Measurements from ENCODE around the gene ZBTB48. TPM values are rescaled to one million over a fixed set of nuclear protein-coding genes. Genes with fewer than 3 reads are reported as not detected.

Gene ZBTB48
- total RNA-seq, 1 donor from 2014 or later = 19.3 TPM

DNA sequence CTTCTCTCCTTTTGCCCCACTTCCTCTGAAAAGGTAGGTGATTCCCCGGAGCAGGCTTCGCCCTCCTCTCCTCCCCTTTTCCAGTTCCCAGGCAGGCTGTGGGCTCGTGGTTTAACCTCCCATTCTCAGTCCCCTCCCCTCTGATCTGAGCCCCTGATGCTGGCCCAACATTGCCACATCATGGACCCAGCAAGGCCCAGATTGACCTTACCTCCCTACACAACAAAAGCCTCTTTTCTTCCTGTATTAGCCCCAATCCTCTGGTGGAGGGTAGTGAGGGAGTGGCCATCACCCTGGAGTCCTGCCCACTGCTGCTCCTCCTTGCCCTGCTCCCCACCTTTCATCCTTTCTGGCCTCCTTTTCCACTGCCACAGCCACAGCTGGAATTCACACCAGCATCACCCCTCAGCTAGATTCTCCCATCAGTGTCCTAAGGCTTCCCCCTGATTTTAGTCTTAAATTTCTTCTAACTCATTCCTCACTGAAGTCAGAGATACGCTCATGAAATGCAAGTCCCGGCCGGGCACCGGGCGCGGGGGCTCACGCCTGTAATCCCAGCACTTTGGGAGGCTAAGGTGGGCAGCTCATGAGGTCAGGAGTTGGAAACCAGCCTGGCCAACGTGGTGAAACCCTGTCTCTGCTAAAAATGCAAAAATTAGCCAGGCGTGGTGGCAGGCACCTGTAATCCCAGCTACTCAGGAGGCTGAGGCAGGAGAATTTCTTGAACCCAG, 7.0 kb upstream of the ZBTB48 start:
- no peak for DNase-seq (ENCODE audit: low read depth)

- no peak for DNase-seq (ENCODE audit: low read depth)
Observed at GRCh38 chr1:6574025-6574620, 5.7 kb upstream of the ZBTB48 start.

GRCh38 chr1:6574818-6575217, 5.0 kb upstream of the ZBTB48 start:
- no peak for DNase-seq (ENCODE audit: low read depth)

DNA sequence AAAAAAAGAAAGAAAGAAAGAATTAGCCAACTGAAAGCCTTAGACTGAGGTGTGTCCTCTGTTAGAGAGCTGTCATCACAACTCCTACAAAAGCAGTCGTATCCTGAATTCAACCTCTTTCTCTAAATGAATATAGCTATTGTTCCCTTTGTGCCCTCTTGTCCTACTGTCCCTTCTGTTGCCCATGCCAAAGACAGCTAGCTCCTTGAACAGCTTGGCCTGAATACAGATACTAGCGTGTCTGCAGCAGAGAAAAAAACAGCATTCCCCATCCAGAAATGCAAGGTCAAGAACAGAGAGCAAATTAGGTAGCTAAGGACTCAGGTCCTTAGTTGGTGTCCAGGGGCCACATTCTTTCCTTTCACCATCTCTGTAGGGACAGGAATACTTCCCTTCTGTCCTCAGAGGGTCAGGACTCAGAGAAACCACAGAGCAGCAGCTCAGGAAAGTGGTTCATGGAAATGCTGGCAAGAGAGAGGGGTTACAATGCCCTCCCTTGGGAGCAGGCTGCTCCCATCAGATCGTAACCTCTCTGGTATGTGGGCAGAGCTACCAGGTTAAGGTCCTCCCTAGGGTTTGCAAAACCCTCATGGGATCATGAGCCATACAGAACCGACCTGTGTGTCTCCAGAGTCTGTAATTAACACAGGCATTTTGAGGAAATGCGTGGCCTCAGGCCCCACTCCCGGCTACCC, 1.8 kb upstream of the ZBTB48 start:
- DNase-seq (ENCODE audit: low read depth) = no peak

GRCh38 chr1:6578624-6579373, 995 bp upstream of the ZBTB48 start:
- DNase-seq (ENCODE audit: low read depth) = no peak

DNA sequence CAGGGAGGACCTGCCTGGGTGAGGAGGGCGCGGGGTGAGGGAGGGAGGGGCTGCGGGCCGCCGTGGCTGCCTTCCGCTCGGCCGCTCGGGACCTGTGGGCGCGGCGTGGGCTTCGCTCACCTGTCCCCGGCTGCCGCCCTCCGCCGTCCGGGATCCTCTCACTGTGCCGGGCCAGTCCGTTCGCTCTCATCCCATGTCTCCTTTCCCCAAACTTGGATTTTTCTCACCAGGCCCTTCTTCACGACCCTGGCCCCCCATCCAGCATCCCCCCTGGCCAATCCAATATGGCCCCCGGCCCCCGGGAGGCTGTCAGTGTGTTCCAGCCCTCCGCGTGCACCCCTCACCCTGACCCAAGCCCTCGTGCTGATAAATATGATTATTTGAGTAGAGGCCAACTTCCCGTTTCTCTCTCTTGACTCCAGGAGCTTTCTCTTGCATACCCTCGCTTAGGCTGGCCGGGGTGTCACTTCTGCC, 362 bp downstream of the ZBTB48 start:
- DNase-seq (ENCODE audit: low read depth) = no peak

DNA sequence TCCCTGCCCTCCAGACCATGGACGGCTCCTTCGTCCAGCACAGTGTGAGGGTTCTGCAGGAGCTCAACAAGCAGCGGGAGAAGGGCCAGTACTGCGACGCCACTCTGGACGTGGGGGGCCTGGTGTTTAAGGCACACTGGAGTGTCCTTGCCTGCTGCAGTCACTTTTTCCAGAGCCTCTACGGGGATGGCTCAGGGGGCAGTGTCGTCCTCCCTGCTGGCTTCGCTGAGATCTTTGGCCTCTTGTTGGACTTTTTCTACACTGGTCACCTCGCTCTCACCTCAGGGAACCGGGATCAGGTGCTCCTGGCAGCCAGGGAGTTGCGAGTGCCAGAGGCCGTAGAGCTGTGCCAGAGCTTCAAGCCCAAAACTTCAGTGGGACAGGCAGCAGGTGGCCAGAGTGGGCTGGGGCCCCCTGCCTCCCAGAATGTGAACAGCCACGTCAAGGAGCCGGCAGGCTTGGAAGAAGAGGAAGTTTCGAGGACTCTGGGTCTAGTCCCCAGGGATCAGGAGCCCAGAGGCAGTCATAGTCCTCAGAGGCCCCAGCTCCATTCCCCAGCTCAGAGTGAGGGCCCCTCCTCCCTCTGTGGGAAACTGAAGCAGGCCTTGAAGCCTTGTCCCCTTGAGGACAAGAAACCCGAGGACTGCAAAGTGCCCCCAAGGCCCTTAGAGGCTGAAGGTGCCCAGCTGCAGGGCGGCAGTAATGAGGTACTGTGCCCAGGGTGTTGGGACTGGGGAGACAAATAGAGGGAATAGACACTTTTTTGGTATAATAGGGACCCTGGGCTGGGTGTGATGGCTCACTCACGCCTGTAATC, 1.0 kb downstream of the ZBTB48 start:
- no peak for DNase-seq (ENCODE audit: low read depth)

GRCh38 chr1:6581561-6582305, 1.9 kb downstream of the ZBTB48 start:
- no peak for DNase-seq (ENCODE audit: low read depth)

- DNase-seq (ENCODE audit: low read depth) = peak; percentile 38
Observed at GRCh38 chr1:6582370-6582769, 2.6 kb downstream of the ZBTB48 start.

DNA sequence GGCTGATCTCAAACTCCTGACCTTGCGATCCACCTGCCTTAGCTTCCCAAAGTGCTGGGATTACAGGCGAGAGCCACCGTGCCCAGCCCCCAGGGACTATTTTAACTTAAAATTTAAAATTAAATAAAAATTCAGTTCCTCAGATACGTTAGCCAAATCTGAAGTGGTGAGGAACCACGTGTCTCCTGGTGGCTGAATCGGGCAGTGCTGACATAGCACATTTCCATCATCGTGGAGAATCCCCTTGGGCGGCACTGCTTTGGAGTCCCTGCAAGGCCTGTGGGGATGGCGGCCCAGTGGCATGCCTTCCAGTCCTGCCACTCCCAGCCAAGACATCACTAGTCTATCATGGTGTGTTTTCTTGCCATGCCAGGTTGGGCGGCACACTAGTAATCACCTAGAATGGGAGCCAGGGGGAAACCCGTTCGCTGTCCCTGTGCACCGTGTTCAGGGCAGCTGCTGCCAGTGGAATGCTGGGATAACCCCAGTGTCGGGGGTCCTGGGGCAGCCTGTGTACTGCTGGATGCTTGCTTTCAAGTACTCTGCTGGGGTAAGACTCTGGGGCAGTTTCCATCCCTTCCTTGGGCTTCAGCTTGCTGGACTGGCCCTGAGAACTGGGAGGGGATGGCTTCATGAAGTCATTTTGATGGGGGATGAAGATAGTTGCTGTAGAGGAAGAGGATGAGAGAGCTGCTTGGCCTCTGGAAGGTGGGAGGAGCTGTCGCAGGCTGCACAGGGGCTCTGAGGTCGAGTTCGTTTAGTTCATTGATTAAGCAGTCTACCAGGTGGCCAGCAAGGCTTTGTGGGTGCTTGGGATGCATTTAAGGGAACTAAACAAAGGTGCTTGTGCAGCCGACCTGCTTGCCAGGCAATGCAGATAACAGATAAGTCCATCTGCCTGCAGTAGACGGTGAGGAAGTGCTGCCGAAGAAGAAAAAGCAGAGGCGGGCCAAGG, 4.6 kb downstream of the ZBTB48 start:
- no peak for DNase-seq (ENCODE audit: low read depth)

DNA sequence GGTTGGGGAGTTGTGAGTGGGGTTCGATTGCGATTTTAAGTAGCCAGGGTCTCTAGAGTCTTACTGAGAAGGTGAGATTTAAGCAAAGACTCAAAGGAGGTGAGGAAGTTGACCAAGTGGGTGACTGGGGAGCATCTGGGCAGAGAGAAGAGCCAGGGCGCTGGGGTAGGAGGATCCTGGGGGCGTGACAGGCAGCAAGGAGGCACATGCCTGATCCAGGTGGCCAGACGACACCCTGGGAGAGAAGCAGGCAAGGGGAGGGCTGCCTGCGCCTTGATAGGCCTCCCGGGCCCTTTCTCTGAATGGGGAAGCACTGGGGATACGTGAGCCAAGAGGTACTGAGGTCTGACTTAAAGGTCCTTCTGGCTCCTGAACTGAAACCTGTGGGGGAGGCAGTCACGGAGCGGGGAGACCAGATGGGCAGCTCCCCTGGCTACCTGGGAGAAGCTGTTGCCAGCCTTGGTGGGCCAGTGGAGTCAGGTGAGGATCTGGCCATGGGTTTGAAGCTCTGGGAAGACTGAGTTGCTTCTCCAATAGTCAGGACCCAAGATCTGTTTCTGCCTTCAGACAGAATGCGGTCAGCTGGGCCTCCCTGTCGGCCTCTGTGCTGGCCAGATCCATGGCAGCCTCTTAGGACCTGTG, 5.4 kb downstream of the ZBTB48 start:
- DNase-seq (ENCODE audit: low read depth) = no peak

GRCh38 chr1:6585841-6586240, 6.0 kb downstream of the ZBTB48 start:
- no peak for DNase-seq (ENCODE audit: low read depth)

DNA sequence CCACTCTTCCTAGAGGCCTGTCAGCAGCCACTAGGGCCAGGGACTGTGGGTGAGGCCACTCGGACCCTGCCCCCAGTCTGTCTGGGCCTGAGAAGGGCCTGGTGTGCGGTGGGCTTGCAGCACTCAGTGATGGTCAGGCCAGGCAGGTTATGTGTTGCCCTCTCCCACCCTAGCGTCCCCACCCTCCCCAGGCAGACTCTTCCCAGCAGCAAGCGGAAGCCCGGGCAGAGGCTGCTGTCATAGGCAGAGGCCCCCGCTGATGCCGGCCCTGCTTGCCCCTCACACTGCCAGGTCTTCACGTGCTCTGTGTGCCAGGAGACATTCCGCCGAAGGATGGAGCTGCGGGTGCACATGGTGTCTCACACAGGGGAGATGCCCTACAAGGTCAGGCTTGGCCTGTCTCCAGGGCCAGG, 6.6 kb downstream of the ZBTB48 start:
- DNase-seq (ENCODE audit: low read depth) = no peak

- no peak for DNase-seq (ENCODE audit: low read depth)
Observed at GRCh38 chr1:6587261-6588005, 7.6 kb downstream of the ZBTB48 start.

DNA sequence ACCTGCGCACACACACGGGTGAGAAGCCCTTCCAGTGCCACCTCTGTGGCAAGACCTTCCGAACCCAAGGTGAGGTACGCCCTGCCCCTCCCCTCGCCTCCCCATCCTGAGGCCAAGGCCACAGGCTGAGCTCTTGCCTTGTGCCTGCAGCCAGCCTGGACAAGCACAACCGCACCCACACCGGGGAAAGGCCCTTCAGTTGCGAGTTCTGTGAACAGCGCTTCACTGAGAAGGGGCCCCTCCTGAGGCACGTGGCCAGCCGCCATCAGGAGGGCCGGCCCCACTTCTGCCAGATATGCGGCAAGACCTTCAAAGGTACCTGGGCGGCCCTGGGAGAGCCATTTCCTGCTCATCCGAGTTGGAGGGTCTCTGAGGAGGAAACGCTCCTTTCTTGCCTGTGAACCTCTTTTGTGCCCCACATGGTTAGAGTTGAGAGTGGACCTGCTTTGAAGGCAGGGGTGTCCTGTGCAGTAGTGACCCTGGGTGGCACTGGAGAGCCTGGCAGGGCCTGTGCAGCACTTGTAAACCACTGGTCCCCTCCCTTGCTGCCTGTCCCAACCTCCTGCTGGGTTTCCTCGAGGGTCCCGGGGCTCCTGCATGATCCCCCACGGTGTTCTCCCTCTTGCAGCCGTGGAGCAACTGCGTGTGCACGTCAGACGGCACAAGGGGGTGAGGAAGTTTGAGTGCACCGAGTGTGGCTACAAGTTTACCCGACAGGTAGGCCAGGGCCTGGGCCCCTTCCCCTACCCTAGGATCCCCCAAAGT, 8.5 kb downstream of the ZBTB48 start:
- no peak for DNase-seq (ENCODE audit: low read depth)

DNA sequence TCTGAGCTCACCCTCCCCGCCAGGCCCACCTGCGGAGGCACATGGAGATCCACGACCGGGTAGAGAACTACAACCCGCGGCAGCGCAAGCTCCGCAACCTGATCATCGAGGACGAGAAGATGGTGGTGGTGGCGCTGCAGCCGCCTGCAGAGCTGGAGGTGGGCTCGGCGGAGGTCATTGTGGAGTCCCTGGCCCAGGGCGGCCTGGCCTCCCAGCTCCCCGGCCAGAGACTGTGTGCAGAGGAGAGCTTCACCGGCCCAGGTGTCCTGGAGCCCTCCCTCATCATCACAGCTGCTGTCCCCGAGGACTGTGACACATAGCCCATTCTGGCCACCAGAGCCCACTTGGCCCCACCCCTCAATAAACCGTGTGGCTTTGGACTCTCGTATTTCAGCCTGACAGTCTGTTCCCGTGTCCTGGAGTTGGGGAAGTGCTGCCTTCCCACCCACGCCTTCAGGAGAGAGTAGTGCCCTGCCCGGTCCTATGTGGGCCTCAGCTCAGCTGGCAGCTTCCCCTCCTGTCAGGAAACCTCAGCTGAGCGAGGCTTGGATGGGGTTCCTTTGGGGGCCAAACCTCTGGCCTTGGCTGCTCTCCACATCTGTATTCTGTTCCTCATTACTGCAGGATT, 9.2 kb downstream of the ZBTB48 start:
- DNase-seq (ENCODE audit: low read depth) = no peak

- no peak for DNase-seq (ENCODE audit: low read depth)
Observed at GRCh38 chr1:6590046-6590445, 10.3 kb downstream of the ZBTB48 start.
